GM12878 (cell line): ENCODE measurements around the gene PPP1R3G.

Experiments used
- ASH2L ChIP-seq: fragments of 300-600, 200-600 bp; sonication (generic); IDR thresholded peaks from 2 replicates; pipeline ENCODE4 v1.6.1; 2017; ENCODE audit warnings: low read depth, mild to moderate bottlenecking, borderline replicate concordance
- CHD2 ChIP-seq: IDR thresholded peaks from 2 replicates; pipeline ENCODE4 v1.6.1; 2011; ENCODE audit warnings: low read depth, low read length, improper control_type of control experiment, borderline replicate concordance
- DPF2 ChIP-seq: fragments of 450-650 bp; IDR thresholded peaks from 2 replicates; pipeline ENCODE4 v1.6.1; 2017; ENCODE audit warnings: mild to moderate bottlenecking
- EP300 ChIP-seq, 2 experiments: fragments of 150-350 bp in 1 of 2; IDR thresholded peaks; 2 replicates each; pipeline ENCODE4 v1.6.1; 2011 to 2012; ENCODE audit warnings: low read depth in 2 of 2, low read length in 2 of 2, borderline replicate concordance in 1 of 2, improper control_type of control experiment in 1 of 2, inconsistent platforms in 1 of 2; ENCODE audit not compliant: control insufficient read depth in 1 of 2
- FOS ChIP-seq: IDR thresholded peaks from 3 replicates; pipeline ENCODE4 v1.6.1; 2011; ENCODE audit warnings: borderline replicate concordance; ENCODE audit not compliant: insufficient read length; ENCODE audit errors: extremely low read depth
- MXI1 ChIP-seq: fragments of 150-350 bp; IDR thresholded peaks from 2 replicates; pipeline ENCODE4 v1.6.1; 2011; ENCODE audit warnings: low read depth, mild to moderate bottlenecking, inconsistent platforms, low read length, improper control_type of control experiment
- POLR2A ChIP-seq: IDR thresholded peaks from 2 replicates; pipeline ENCODE4 v1.6.1; 2011; ENCODE audit warnings: low read depth, mild to moderate bottlenecking, low read length
- POLR2AphosphoS5 ChIP-seq: IDR thresholded peaks from 2 replicates; pipeline ENCODE4 v1.6.1; 2011; ENCODE audit warnings: mild to moderate bottlenecking, low read length, inconsistent platforms
- RCOR1 ChIP-seq: conservative IDR thresholded peaks from 2 replicates; pipeline ENCODE4 v1.6.1; 2012; ENCODE audit warnings: low read depth, low read length, improper control_type of control experiment
- ZNF274 ChIP-seq: IDR thresholded peaks from one replicate; pipeline ENCODE4 v1.8.0; 2011; ENCODE audit not compliant: insufficient read length, insufficient read depth
- TF ChIP-seq, protein P1 (sequence below), 3 experiments: IDR thresholded peaks in 2 of 3; conservative IDR thresholded peaks in 1 of 3; 2 replicates each; pipeline ENCODE4 v1.5.1; 2011; ENCODE audit warnings: low read depth in 3 of 3, low read length in 3 of 3, mild to moderate bottlenecking in 3 of 3, control low read depth in 2 of 3, moderate library complexity in 2 of 3, inconsistent platforms in 1 of 3, mixed read lengths in 1 of 3; ENCODE audit not compliant: control insufficient read depth in 2 of 3, insufficient read depth in 1 of 3; ENCODE audit errors: extremely low read depth in 1 of 3
- TF ChIP-seq, protein P2 (sequence below): fragments of 450-650 bp; formaldehyde crosslinking; IDR thresholded peaks from 2 replicates; pipeline ENCODE4 v1.5.0; 2022; ENCODE audit warnings: mild to moderate bottlenecking, missing genetic modification characterization
- TF ChIP-seq, protein P3 (sequence below): IDR thresholded peaks from 2 replicates; pipeline ENCODE4 v1.6.1; 2011; ENCODE audit warnings: borderline replicate concordance, low read depth, mild to moderate bottlenecking, moderate library complexity, mixed read lengths, low read length; ENCODE audit not compliant: insufficient read depth; ENCODE audit errors: extremely low read length

DNA sequence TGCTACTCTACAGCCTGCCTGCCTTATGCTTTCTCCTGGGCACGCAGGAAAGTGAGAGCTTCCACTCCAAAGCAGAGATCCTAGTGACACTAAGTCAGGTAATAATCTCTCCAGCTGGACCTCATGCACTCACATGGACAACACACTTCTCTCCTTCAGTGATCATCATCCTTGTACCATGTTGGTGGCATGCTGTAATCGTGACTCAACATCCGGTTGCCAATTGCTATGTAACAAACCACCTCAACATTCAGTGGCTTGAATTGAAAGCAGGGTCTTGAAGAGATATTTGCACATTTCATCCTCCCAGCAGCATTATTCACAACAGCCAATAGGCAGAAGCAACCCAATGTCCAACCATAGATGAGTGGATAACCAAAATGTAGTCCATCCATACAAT, 40.3 kb upstream of the PPP1R3G start:
- TF ChIP-seq ZNF274 (no peak), POLR2A (no peak), MXI1 (no peak), RCOR1 (no peak), FOS (no peak), EP300 (IDR thresholded peaks at IDR 0.05; ENCODE audit: borderline replicate concordance in 1 of 2, control insufficient read depth in 1 of 2, low read depth in 2 of 2, low read length in 2 of 2) (no peak), CHD2 (no peak), POLR2AphosphoS5 (no peak), DPF2 (no peak), ASH2L (no peak)
- TF ChIP-seq, protein P1, sequence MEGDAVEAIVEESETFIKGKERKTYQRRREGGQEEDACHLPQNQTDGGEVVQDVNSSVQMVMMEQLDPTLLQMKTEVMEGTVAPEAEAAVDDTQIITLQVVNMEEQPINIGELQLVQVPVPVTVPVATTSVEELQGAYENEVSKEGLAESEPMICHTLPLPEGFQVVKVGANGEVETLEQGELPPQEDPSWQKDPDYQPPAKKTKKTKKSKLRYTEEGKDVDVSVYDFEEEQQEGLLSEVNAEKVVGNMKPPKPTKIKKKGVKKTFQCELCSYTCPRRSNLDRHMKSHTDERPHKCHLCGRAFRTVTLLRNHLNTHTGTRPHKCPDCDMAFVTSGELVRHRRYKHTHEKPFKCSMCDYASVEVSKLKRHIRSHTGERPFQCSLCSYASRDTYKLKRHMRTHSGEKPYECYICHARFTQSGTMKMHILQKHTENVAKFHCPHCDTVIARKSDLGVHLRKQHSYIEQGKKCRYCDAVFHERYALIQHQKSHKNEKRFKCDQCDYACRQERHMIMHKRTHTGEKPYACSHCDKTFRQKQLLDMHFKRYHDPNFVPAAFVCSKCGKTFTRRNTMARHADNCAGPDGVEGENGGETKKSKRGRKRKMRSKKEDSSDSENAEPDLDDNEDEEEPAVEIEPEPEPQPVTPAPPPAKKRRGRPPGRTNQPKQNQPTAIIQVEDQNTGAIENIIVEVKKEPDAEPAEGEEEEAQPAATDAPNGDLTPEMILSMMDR (IDR thresholded peaks at IDR 0.05 in 2 of 3, conservative IDR thresholded peaks at IDR 0.05 in 1 of 3; ENCODE audit: control insufficient read depth in 2 of 3, extremely low read depth in 1 of 3, insufficient read depth in 1 of 3, low read depth in 3 of 3, low read length in 3 of 3): no peak
- TF ChIP-seq, protein P2, sequence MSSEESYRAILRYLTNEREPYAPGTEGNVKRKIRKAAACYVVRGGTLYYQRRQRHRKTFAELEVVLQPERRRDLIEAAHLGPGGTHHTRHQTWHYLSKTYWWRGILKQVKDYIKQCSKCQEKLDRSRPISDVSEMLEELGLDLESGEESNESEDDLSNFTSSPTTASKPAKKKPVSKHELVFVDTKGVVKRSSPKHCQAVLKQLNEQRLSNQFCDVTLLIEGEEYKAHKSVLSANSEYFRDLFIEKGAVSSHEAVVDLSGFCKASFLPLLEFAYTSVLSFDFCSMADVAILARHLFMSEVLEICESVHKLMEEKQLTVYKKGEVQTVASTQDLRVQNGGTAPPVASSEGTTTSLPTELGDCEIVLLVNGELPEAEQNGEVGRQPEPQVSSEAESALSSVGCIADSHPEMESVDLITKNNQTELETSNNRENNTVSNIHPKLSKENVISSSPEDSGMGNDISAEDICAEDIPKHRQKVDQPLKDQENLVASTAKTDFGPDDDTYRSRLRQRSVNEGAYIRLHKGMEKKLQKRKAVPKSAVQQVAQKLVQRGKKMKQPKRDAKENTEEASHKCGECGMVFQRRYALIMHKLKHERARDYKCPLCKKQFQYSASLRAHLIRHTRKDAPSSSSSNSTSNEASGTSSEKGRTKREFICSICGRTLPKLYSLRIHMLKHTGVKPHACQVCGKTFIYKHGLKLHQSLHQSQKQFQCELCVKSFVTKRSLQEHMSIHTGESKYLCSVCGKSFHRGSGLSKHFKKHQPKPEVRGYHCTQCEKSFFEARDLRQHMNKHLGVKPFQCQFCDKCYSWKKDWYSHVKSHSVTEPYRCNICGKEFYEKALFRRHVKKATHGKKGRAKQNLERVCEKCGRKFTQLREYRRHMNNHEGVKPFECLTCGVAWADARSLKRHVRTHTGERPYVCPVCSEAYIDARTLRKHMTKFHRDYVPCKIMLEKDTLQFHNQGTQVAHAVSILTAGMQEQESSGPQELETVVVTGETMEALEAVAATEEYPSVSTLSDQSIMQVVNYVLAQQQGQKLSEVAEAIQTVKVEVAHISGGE (CRISPR knock-in tag): no peak
- TF ChIP-seq, protein P3, sequence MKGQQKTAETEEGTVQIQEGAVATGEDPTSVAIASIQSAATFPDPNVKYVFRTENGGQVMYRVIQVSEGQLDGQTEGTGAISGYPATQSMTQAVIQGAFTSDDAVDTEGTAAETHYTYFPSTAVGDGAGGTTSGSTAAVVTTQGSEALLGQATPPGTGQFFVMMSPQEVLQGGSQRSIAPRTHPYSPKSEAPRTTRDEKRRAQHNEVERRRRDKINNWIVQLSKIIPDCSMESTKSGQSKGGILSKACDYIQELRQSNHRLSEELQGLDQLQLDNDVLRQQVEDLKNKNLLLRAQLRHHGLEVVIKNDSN: no peak
